ENCODE measurements around the gene PHLDA3.

PHLDA3 gene

GRCh38 chr1:201429736-201430501, 39.1 kb downstream of the PHLDA3 start:
- no peak for DNase-seq (ENCODE audit: low spot score)

- no peak for DNase-seq (ENCODE audit: low spot score)
Observed at GRCh38 chr1:201427963-201428362, 41.0 kb downstream of the PHLDA3 start.

- no peak for DNase-seq (ENCODE audit: low spot score)
Observed at GRCh38 chr1:201426479-201427310, 42.3 kb downstream of the PHLDA3 start.

GRCh38 chr1:201424146-201424545, 44.8 kb downstream of the PHLDA3 start:
- DNase-seq (ENCODE audit: low spot score), result no peak

GRCh38 chr1:201423655-201424054, 45.3 kb downstream of the PHLDA3 start:
- DNase-seq (ENCODE audit: low spot score), result no peak

GRCh38 chr1:201422436-201423030, 46.5 kb downstream of the PHLDA3 start:
- no peak for DNase-seq (ENCODE audit: low spot score)

- DNase-seq (ENCODE audit: low spot score), result no peak
Observed at GRCh38 chr1:201422026-201422425, 47.0 kb downstream of the PHLDA3 start.

GRCh38 chr1:201421041-201421440, 47.9 kb downstream of the PHLDA3 start:
- DNase-seq (ENCODE audit: low spot score), result no peak

- no peak for DNase-seq (ENCODE audit: low spot score)
Observed at GRCh38 chr1:201420608-201421002, 48.4 kb downstream of the PHLDA3 start.

- DNase-seq (ENCODE audit: low spot score), result no peak
Observed at GRCh38 chr1:201419746-201420607, 49.0 kb downstream of the PHLDA3 start.

GRCh38 chr1:201419256-201419655, 49.7 kb downstream of the PHLDA3 start:
- no peak for DNase-seq (ENCODE audit: low spot score)

- no peak for DNase-seq (ENCODE audit: low spot score)
Observed at GRCh38 chr1:201418461-201418860, 50.5 kb downstream of the PHLDA3 start.

Measured in Ammon's horn (tissue), 1 donor.